Activated CD8-positive, alpha-beta memory T cell treated with anti-CD3 and anti-CD28 coated beads for 4 hours (primary cell): ENCODE results near the gene PAX6.

Experiments used
- DNase-seq, 2 donors: peaks; one replicate each; pipeline ENCODE4 v3.0.0-alpha.2; 2020; ENCODE audit warnings: low read depth in 2 of 2

The PAX6 gene

GRCh38 chr11:31822175-31822926, 11.2 kb upstream of the PAX6 start:
- DNase-seq = no peak

GRCh38 chr11:31821766-31822165, 10.6 kb upstream of the PAX6 start:
- DNase-seq = no peak

- no peak for DNase-seq
Measured at GRCh38 chr11:31821235-31821764, 10.2 kb upstream of the PAX6 start.

GRCh38 chr11:31820438-31820818, 9.3 kb upstream of the PAX6 start:
- no peak for DNase-seq

GRCh38 chr11:31819621-31820437, 8.7 kb upstream of the PAX6 start:
- no peak for DNase-seq

- DNase-seq = no peak
Measured at GRCh38 chr11:31818874-31819331, 7.8 kb upstream of the PAX6 start.

- no peak for DNase-seq
Measured at GRCh38 chr11:31818425-31818755, 7.3 kb upstream of the PAX6 start.

GRCh38 chr11:31817621-31818424, 6.7 kb upstream of the PAX6 start:
- DNase-seq = no peak

- DNase-seq = no peak
Measured at GRCh38 chr11:31817054-31817620, 6.0 kb upstream of the PAX6 start.

- DNase-seq = no peak
Measured at GRCh38 chr11:31816468-31817053, 5.4 kb upstream of the PAX6 start.

- DNase-seq = no peak
Measured at GRCh38 chr11:31815711-31816467, 4.8 kb upstream of the PAX6 start.

- DNase-seq = no peak
Measured at GRCh38 chr11:31814176-31814868, 3.2 kb upstream of the PAX6 start.

- no peak for DNase-seq
Measured at GRCh38 chr11:31813391-31814175, 2.5 kb upstream of the PAX6 start.

GRCh38 chr11:31812383-31813381, 1.6 kb upstream of the PAX6 start:
- DNase-seq = no peak

- no peak for DNase-seq
Measured at GRCh38 chr11:31809857-31810778, 1.0 kb downstream of the PAX6 start.

- no peak for DNase-seq
Measured at GRCh38 chr11:31809541-31809856, 1.6 kb downstream of the PAX6 start.
